H9 (cell line): ENCODE results near the gene ABLIM3. TPM values are rescaled to one million over a fixed set of nuclear protein-coding genes. Genes with fewer than 3 reads are reported as not detected.

Experiments used
- DNase-seq: peaks from one replicate; pipeline ENCODE4 v3.0.0-alpha.2; 2017
- H2AFZ ChIP-seq: one replicate; pipeline ENCODE4 v1.6.1; 2013; ENCODE audit warnings: mild to moderate bottlenecking, low read length, control low read depth, moderate library complexity
- H2AK5ac ChIP-seq: 2 replicates; pipeline ENCODE4 v1.6.1; 2013; ENCODE audit warnings: low read length, control low read depth, mixed read lengths; ENCODE audit not compliant: insufficient read length
- H2BK120ac ChIP-seq: one replicate; pipeline ENCODE4 v1.6.1; 2013; ENCODE audit warnings: low read depth, mild to moderate bottlenecking, low read length, control low read depth, inconsistent platforms; ENCODE audit not compliant: poor library complexity, severe bottlenecking
- H2BK12ac ChIP-seq: 2 replicates; pipeline ENCODE4 v1.6.1; 2013; ENCODE audit warnings: low read length, control low read depth, mixed read lengths, low read depth; ENCODE audit not compliant: insufficient read length
- H2BK15ac ChIP-seq: 2 replicates; pipeline ENCODE4 v1.6.1; 2013; ENCODE audit warnings: low read depth, low read length, control low read depth
- H2BK20ac ChIP-seq: one replicate; pipeline ENCODE4 v1.6.1; 2013; ENCODE audit warnings: low read depth, mild to moderate bottlenecking, low read length, control low read depth, inconsistent platforms; ENCODE audit not compliant: poor library complexity, severe bottlenecking
- H2BK5ac ChIP-seq: 2 replicates; pipeline ENCODE4 v1.6.1; 2013; ENCODE audit warnings: low read length, control low read depth, mixed read lengths; ENCODE audit not compliant: insufficient read length
- H3K14ac ChIP-seq: 2 replicates; pipeline ENCODE4 v1.6.1; 2013; ENCODE audit warnings: low read length, control low read depth; ENCODE audit not compliant: insufficient read depth
- H3K18ac ChIP-seq: 2 replicates; pipeline ENCODE4 v1.6.1; 2013; ENCODE audit warnings: low read depth, mild to moderate bottlenecking, mixed read lengths, low read length, control low read depth; ENCODE audit not compliant: insufficient read length
- H3K23ac ChIP-seq: 2 replicates; pipeline ENCODE4 v1.6.1; 2013; ENCODE audit warnings: low read length, control low read depth, mixed read lengths, low read depth; ENCODE audit not compliant: insufficient read length
- H3K23me2 ChIP-seq: 2 replicates; pipeline ENCODE4 v1.6.1; 2013; ENCODE audit warnings: low read depth, mild to moderate bottlenecking, mixed read lengths, low read length, control low read depth; ENCODE audit not compliant: insufficient read length, poor library complexity, severe bottlenecking
- H3K27ac ChIP-seq: 2 replicates; pipeline ENCODE4 v1.5.1; 2013; ENCODE audit warnings: low read length, control low read depth, mixed read lengths, low read depth; ENCODE audit not compliant: insufficient read length
- H3K27me3 ChIP-seq: 2 replicates; pipeline ENCODE4 v1.6.1; 2013; ENCODE audit warnings: low read length, control low read depth, inconsistent platforms; ENCODE audit not compliant: insufficient read depth
- H3K4ac ChIP-seq: 2 replicates; pipeline ENCODE4 v1.6.1; 2013; ENCODE audit warnings: low read depth, mild to moderate bottlenecking, control low read depth, inconsistent platforms, low read length, moderate library complexity
- H3K4me1 ChIP-seq: 2 replicates; pipeline ENCODE4 v1.6.1; 2013; ENCODE audit warnings: low read length, control low read depth, inconsistent platforms; ENCODE audit not compliant: insufficient read depth
- H3K4me2 ChIP-seq: 2 replicates; pipeline ENCODE4 v1.6.1; 2013; ENCODE audit warnings: low read length, control low read depth, mixed read lengths; ENCODE audit not compliant: insufficient read length, insufficient read depth
- H3K56ac ChIP-seq: 2 replicates; pipeline ENCODE4 v1.6.1; 2013; ENCODE audit warnings: low read depth, mild to moderate bottlenecking, mixed read lengths, low read length, control low read depth; ENCODE audit not compliant: insufficient read length
- H3K79me1 ChIP-seq: 2 replicates; pipeline ENCODE4 v1.6.1; 2013; ENCODE audit warnings: low read depth, mild to moderate bottlenecking, moderate library complexity, low read length, control low read depth, inconsistent platforms; ENCODE audit not compliant: insufficient read depth, poor library complexity, severe bottlenecking
- H3K79me2 ChIP-seq: 2 replicates; pipeline ENCODE4 v1.6.1; 2013; ENCODE audit warnings: low read length, control low read depth, inconsistent platforms; ENCODE audit not compliant: insufficient read depth
- H3K9ac ChIP-seq: 2 replicates; pipeline ENCODE4 v1.6.1; 2013; ENCODE audit warnings: low read length, control low read depth, mixed read lengths; ENCODE audit not compliant: insufficient read length; ENCODE audit errors: extremely low read depth
- H3K9me3 ChIP-seq: one replicate; pipeline ENCODE4 v1.6.1; 2013; ENCODE audit warnings: low read depth, low read length, inconsistent platforms; ENCODE audit not compliant: control insufficient read depth
- H3T11ph ChIP-seq: one replicate; pipeline ENCODE4 v1.6.1; 2013; ENCODE audit warnings: mild to moderate bottlenecking, low read length, control low read depth, inconsistent platforms
- H4K20me1 ChIP-seq: one replicate; pipeline ENCODE4 v1.6.1; 2013; ENCODE audit not compliant: control insufficient read depth, insufficient read length, insufficient read depth
- H4K5ac ChIP-seq: 2 replicates; pipeline ENCODE4 v1.6.1; 2013; ENCODE audit warnings: low read depth, mild to moderate bottlenecking, mixed read lengths, low read length, control low read depth; ENCODE audit not compliant: insufficient read length
- H4K8ac ChIP-seq: replicated peaks from 2 replicates; pipeline ENCODE4 v1.6.1; 2013; ENCODE audit warnings: low read length, control low read depth, mixed read lengths, low read depth; ENCODE audit not compliant: insufficient read length
- H4K91ac ChIP-seq: 2 replicates; pipeline ENCODE4 v1.6.1; 2013; ENCODE audit warnings: low read depth, mild to moderate bottlenecking, moderate library complexity, mixed read lengths, low read length, control low read depth; ENCODE audit not compliant: insufficient read length
- H3K27ac Mint-ChIP-seq, 3 experiments: 2 replicates in 2 of 3; 3 replicates in 1 of 3; pipeline ENCODE4 v1.8.0; 2020 to 2021; ENCODE audit warnings: mixed read lengths in 3 of 3, mild to moderate bottlenecking in 1 of 3, moderate library complexity in 1 of 3
- H3K27me3 Mint-ChIP-seq: 2 replicates; pipeline ENCODE4 v1.8.0; 2021; ENCODE audit warnings: low read depth, mild to moderate bottlenecking, moderate library complexity, mixed read lengths
- H3K36me3 Mint-ChIP-seq, 3 experiments: 2 replicates in 2 of 3; 3 replicates in 1 of 3; pipeline ENCODE4 v1.8.0; 2020 to 2021; ENCODE audit warnings: low read depth in 3 of 3, mixed read lengths in 3 of 3; ENCODE audit not compliant: insufficient read depth in 1 of 3
- H3K4me1 Mint-ChIP-seq, 2 experiments: 2 replicates each; pipeline ENCODE4 v1.8.0; 2020; ENCODE audit warnings: mixed read lengths in 2 of 2
- H3K4me3 Mint-ChIP-seq, 2 experiments: 2 replicates in 1 of 2; 3 replicates in 1 of 2; pipeline ENCODE4 v1.8.0; 2020 to 2021; ENCODE audit warnings: mild to moderate bottlenecking in 2 of 2, mixed read lengths in 2 of 2, moderate library complexity in 1 of 2
- H3K9me3 Mint-ChIP-seq, 2 experiments: 2 replicates in 1 of 2; 3 replicates in 1 of 2; pipeline ENCODE4 v1.8.0; 2020; ENCODE audit warnings: mild to moderate bottlenecking in 2 of 2, mixed read lengths in 2 of 2, moderate library complexity in 1 of 2
- WGBS: extraction: QIAGEN DNeasy Blood & Tissue Kit; methylation state at CpG from one replicate; pipeline ENCODE4 v1.1.7; 2013; ENCODE audit warnings: missing lambda C conversion rate, low lambda C conversion rate, mixed read lengths; ENCODE audit not compliant: insufficient read length; ENCODE audit errors: extremely low coverage; 5-methylcytosine and 5-hydroxymethylcytosine counted together
- total RNA-seq: library from RNA; stranded (reverse); gene quantifications from 2 replicates; pipeline ENCODE4 v1.2.1, GENCODE V29; 2021
- TF ChIP-seq, protein P1 (sequence below): fragments of 200-600 bp; sonication (generic); conservative IDR thresholded peaks from 3 replicates; pipeline ENCODE4 v1.8.0; 2021; ENCODE audit warnings: antibody characterized with exemption, mild to moderate bottlenecking

Gene ABLIM3
- total RNA-seq, 1 experiment from 2014 or later = 0.20 TPM

DNA sequence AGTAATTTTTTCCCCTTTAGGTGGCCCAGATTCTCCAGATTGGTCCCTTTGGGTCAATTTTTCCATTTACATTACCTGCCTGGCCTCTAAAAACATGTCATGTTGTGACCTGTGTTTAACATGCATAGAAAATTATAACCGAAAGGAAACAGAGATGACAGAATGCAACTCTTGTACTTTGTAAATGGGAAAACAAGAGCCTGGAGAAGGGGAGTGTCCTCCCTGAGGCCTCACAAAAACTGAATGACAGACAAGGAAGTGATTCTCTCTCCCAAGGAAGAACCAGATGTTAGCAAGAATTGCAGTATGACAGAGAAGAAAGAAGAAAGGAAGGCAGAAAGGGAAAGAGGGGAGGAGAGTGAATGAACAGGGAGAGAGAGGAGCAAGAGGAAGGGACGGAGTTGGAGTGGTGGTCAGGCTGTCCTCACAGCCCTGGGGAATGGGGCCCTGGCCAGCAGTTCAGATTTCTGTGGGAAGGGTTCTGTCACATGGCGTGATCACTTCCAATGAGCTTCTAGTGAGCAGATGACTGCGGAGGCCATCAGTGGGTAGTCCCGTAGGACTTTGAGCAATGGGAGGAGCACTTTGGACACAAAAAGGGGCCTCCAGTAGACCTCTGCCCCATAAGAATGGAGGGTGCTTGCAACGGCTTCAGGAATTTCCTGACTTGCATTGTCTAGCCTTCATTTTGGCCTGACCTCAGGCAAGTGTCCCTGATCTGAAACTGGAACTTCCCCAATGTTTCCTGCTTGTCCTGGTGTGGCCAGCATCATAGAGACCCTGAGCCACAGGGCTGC lies 31.6 kb downstream of the ABLIM3 start:
- Mint-ChIP-seq H3K36me3 (no peaks in the 10 kb centered on the region), H3K27me3 (no peaks in the 10 kb centered on the region; the same call in none of the 2 replicates), H3K4me3 (no peak overlapping the region), H3K4me1 (peaks cover 0 to 4% of the 10 kb centered on the region in 2 experiments; a peak in 1 of 4 replicates), H3K9me3 (no peaks in the 10 kb centered on the region), H3K27ac (no peak overlapping the region)
- Histone ChIP-seq H3K4me1 (no peaks in the 10 kb centered on the region), H2BK12ac (no peak overlapping the region), H3K27me3 (no peaks in the 10 kb centered on the region), H3K56ac (no peak overlapping the region), H3T11ph (no peak overlapping the region), H2BK15ac (no peak overlapping the region), H3K79me1 (no peaks in the 10 kb centered on the region), H2BK20ac (no peak overlapping the region), H2BK5ac (no peak overlapping the region), H4K91ac (no peak overlapping the region), H2AFZ (no peak overlapping the region), H4K8ac (no peak overlapping the region), H3K27ac (no peak overlapping the region), H4K20me1 (no peaks in the 10 kb centered on the region), H2AK5ac (no peak overlapping the region), H3K4me2 (no peak overlapping the region), H4K5ac (no peak overlapping the region), H3K14ac (no peak overlapping the region), H3K23ac (no peak overlapping the region), H3K9ac (no peak overlapping the region), H3K18ac (no peak overlapping the region), H2BK120ac (no peak overlapping the region), H3K79me2 (no peaks in the 10 kb centered on the region), H3K4ac (no peak overlapping the region), H3K9me3 (no peaks in the 10 kb centered on the region), H3K23me2 (no peaks in the 10 kb centered on the region)
- WGBS = no CpG with 5 or more reads among the region's 6 CpGs
- DNase-seq = no peak
- TF ChIP-seq, protein P1, sequence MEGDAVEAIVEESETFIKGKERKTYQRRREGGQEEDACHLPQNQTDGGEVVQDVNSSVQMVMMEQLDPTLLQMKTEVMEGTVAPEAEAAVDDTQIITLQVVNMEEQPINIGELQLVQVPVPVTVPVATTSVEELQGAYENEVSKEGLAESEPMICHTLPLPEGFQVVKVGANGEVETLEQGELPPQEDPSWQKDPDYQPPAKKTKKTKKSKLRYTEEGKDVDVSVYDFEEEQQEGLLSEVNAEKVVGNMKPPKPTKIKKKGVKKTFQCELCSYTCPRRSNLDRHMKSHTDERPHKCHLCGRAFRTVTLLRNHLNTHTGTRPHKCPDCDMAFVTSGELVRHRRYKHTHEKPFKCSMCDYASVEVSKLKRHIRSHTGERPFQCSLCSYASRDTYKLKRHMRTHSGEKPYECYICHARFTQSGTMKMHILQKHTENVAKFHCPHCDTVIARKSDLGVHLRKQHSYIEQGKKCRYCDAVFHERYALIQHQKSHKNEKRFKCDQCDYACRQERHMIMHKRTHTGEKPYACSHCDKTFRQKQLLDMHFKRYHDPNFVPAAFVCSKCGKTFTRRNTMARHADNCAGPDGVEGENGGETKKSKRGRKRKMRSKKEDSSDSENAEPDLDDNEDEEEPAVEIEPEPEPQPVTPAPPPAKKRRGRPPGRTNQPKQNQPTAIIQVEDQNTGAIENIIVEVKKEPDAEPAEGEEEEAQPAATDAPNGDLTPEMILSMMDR = no peak
